Tibial nerve (tissue), 3 donors: ENCODE data around the gene MYO18B.

ENCODE experiments used
- CTCF ChIP-seq, 5 experiments: fragments of 200-600 bp in 3 of 5; fragments of 450-650 bp in 2 of 5; sonication (generic) in 3 of 5; IDR thresholded peaks; one replicate each; pipeline ENCODE4 v1.5.1; 2016 to 2019; ENCODE audit warnings: antibody characterized with exemption in 5 of 5, mild to moderate bottlenecking in 3 of 5, moderate library complexity in 2 of 5
- POLR2A ChIP-seq, 2 donors: fragments of 450-650 bp; IDR thresholded peaks; one replicate each; pipeline ENCODE4 v1.6.1; 2017; ENCODE audit warnings: antibody characterized with exemption in 2 of 2, mild to moderate bottlenecking in 2 of 2, moderate library complexity in 2 of 2

- no peak for TF ChIP-seq CTCF (IDR thresholded peaks at IDR 0.05)
- no peak for TF ChIP-seq POLR2A (IDR thresholded peaks at IDR 0.05)
Measured at GRCh38 chr22:25908755-25909154, 166.8 kb downstream of the MYO18B start.
